ENCODE measurements around the gene ABCD3. TPM values are rescaled to one million over a fixed set of nuclear protein-coding genes. Genes with fewer than 3 reads are reported as not detected.

Gene ABCD3
- total and polyA plus RNA-seq, 2 of the 4 experiments (the other 2 are of a cell fraction), result 13.6 to 32.6 TPM

DNA sequence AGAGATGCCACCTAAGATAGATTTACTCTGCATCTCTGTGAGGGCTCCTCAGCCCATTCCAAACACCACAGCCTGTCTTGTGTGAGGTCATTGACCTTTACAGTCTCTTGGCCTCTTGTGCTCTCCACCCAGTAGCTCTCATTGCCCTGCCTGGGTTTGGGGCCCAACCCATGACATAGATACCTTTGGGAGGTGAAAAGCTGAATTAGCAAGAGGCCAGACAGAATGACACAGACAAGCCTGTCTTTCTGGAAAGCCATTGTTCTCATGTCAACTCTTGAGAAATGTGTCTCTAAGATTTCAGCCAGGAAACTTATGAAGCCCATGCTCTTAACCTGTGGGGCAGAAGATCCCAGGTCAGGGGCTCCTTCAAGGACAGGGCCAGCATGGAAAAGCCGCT is 141.7 kb downstream of the ABCD3 start:
- in situ Hi-C loops (cut with MboI; ENCODE audit: low sequenced_read_pairs), result no loop called here

More for the DNA sequence above, 141.7 kb downstream of the ABCD3 start:
- Histone ChIP-seq H4K91ac (ENCODE audit: insufficient read depth, low read depth, low read length) (peak overlapping the region; percentile 95), H3K4me1 (ENCODE audit: control insufficient read depth, insufficient read depth, low read length) (peaks cover 29% of the 10 kb centered on the region), H3K36me3 (ENCODE audit: control insufficient read depth, insufficient read depth, low read length) (no peaks in the 10 kb centered on the region), H3K9me3 (ENCODE audit: control insufficient read depth, insufficient read depth, low read length) (no peaks in the 10 kb centered on the region), H3K79me1 (ENCODE audit: low read depth in 1 of 2, low read length in 2 of 2) (peaks cover 0 to 5% of the 10 kb centered on the region in 2 experiments; a peak in 2 of 4 replicates), H4K8ac (ENCODE audit: low read depth in 2 of 2, low read length in 2 of 2) (peak overlapping the region; percentile 13 to 75), H2BK120ac (ENCODE audit: low read depth, low read length) (peak overlapping the region; percentile 99), H3K4me2 (ENCODE audit: low read depth, low read length) (peak overlapping the region; percentile 55; the same call in 1 of the 2 replicates), H2AK5ac (ENCODE audit: low read depth, low read length) (peak overlapping the region; percentile 83), H3K23ac (ENCODE audit: low read depth, low read length) (peak overlapping the region; percentile 76), H3K9me1 (ENCODE audit: insufficient read depth, low read length) (peaks cover 25% of the 10 kb centered on the region), H3K4ac (ENCODE audit: low read depth, low read length) (peak overlapping the region; percentile 97), H2BK15ac (ENCODE audit: low read depth, low read length) (peak overlapping the region; percentile 81; the same call in 2 of the 3 replicates), H2BK20ac (ENCODE audit: low read depth, low read length) (peak overlapping the region; percentile 99), H4K20me1 (ENCODE audit: insufficient read depth, low read length) (no peaks in the 10 kb centered on the region), H2AK9ac (replicated peaks; ENCODE audit: low read depth, low read length, poor library complexity) (peak overlapping the region; percentile 39), H3K27me3 (ENCODE audit: control insufficient read depth, insufficient read depth, low read length) (no peaks in the 10 kb centered on the region), H3K27ac (ENCODE audit: insufficient read depth, low read length) (peak overlapping the region; percentile 52), H3K56ac (ENCODE audit: extremely low read depth, insufficient read depth, low read length) (peak overlapping the region; percentile 48; the same call in 1 of the 2 replicates), H4K5ac (ENCODE audit: low read depth, low read length) (peak overlapping the region; percentile 41), H3K9ac (ENCODE audit: low read depth, low read length) (no peak overlapping the region), H2BK5ac (ENCODE audit: low read depth, low read length, poor library complexity, severe bottlenecking) (peak overlapping the region; percentile 58), H2AFZ (replicated peaks; ENCODE audit: low read length, poor library complexity) (peak overlapping the region; percentile 16), H3K18ac (ENCODE audit: low read depth, low read length) (peak overlapping the region; percentile 73), H3K4me3 (ENCODE audit: insufficient read depth, low read depth, low read length) (no peak overlapping the region), H3K14ac (replicated peaks; ENCODE audit: low read depth, low read length) (peak overlapping the region; percentile 92)
- no peak for DNase-seq
- ChIA-PET POLR2A (ENCODE audit: unreplicated experiment) (interaction anchor here (0.7 to 3.2 kb wide), 4 partner anchors 15 to 71 kb away, joined by 3 to 15 read pairs (median 4); partner anchors contain the start of gene F3), CTCF (interaction anchor here (0.6 kb wide), 1 partner anchor 17 kb away, joined by 4 read pairs; no protein-coding TSS in a partner anchor)
- peak; percentile 16 for ATAC-seq (ENCODE audit: low read depth)
- intact Hi-C loops (cut with micrococcal nuclease) (no loop called here), dilution Hi-C loops (cut with HindIII; ENCODE audit: low sequenced_read_pairs, unreplicated experiment) (no loop called here)
- BruUV-seq (replicated peaks), result no TSS peak
- TF ChIP-seq, protein P1, sequence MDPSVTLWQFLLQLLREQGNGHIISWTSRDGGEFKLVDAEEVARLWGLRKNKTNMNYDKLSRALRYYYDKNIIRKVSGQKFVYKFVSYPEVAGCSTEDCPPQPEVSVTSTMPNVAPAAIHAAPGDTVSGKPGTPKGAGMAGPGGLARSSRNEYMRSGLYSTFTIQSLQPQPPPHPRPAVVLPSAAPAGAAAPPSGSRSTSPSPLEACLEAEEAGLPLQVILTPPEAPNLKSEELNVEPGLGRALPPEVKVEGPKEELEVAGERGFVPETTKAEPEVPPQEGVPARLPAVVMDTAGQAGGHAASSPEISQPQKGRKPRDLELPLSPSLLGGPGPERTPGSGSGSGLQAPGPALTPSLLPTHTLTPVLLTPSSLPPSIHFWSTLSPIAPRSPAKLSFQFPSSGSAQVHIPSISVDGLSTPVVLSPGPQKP (IDR thresholded peaks at IDR 0.05; ENCODE audit: borderline replicate concordance, low read depth, low read length), result no peak
- TF ChIP-seq RCOR1 (IDR thresholded peaks at IDR 0.05; ENCODE audit: insufficient replicate concordance, low read length), result no peak
- TF ChIP-seq MXI1 (IDR thresholded peaks at IDR 0.05; ENCODE audit: borderline replicate concordance, low read depth, low read length), result no peak
- TF ChIP-seq CHD1 (IDR thresholded peaks at IDR 0.05; ENCODE audit: low read depth, low read length), result no peak
- TF ChIP-seq CEBPB (IDR thresholded peaks at IDR 0.05; ENCODE audit: low read depth, low read length), result no peak
- no peak for TF ChIP-seq MAZ (IDR thresholded peaks at IDR 0.05; ENCODE audit: borderline replicate concordance, low read depth, low read length)
- TF ChIP-seq RFX5 (IDR thresholded peaks at IDR 0.05; ENCODE audit: low read depth, low read length), result no peak
- TF ChIP-seq BHLHE40 (IDR thresholded peaks at IDR 0.05; ENCODE audit: low read depth, low read length), result no peak
- no peak for TF ChIP-seq SMC3 (IDR thresholded peaks at IDR 0.05; ENCODE audit: low read depth, low read length)
- TF ChIP-seq, protein P2, sequence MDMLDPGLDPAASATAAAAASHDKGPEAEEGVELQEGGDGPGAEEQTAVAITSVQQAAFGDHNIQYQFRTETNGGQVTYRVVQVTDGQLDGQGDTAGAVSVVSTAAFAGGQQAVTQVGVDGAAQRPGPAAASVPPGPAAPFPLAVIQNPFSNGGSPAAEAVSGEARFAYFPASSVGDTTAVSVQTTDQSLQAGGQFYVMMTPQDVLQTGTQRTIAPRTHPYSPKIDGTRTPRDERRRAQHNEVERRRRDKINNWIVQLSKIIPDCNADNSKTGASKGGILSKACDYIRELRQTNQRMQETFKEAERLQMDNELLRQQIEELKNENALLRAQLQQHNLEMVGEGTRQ (IDR thresholded peaks at IDR 0.05; ENCODE audit: low read depth, low read length), result no peak
- no peak for TF ChIP-seq MAFK (IDR thresholded peaks at IDR 0.05; ENCODE audit: low read depth, low read length)
- no peak for TF ChIP-seq FOS (IDR thresholded peaks at IDR 0.05; ENCODE audit: low read depth, low read length)
- no peak for TF ChIP-seq RAD21 (IDR thresholded peaks at IDR 0.05; ENCODE audit: low read length)
- TF ChIP-seq, protein P3, sequence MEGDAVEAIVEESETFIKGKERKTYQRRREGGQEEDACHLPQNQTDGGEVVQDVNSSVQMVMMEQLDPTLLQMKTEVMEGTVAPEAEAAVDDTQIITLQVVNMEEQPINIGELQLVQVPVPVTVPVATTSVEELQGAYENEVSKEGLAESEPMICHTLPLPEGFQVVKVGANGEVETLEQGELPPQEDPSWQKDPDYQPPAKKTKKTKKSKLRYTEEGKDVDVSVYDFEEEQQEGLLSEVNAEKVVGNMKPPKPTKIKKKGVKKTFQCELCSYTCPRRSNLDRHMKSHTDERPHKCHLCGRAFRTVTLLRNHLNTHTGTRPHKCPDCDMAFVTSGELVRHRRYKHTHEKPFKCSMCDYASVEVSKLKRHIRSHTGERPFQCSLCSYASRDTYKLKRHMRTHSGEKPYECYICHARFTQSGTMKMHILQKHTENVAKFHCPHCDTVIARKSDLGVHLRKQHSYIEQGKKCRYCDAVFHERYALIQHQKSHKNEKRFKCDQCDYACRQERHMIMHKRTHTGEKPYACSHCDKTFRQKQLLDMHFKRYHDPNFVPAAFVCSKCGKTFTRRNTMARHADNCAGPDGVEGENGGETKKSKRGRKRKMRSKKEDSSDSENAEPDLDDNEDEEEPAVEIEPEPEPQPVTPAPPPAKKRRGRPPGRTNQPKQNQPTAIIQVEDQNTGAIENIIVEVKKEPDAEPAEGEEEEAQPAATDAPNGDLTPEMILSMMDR (conservative IDR thresholded peaks at IDR 0.05; ENCODE audit: low read depth, low read length), result no peak
- TF ChIP-seq NFE2L2 (IDR thresholded peaks at IDR 0.05; ENCODE audit: low read depth, low read length), result no peak
- TF ChIP-seq POLR2A (IDR thresholded peaks at IDR 0.05; ENCODE audit: low read depth, low read length), result no peak
- WGBS, 2 experiments (ENCODE audit: extremely low coverage in 2 of 2, insufficient read length in 1 of 2), result no CpG with 5 or more reads among the region's 1 CpG
